Activated naive CD8-positive, alpha-beta T cell treated with anti-CD3 and anti-CD28 coated beads for 36 hours (primary cell): ENCODE measurements around the gene TEDC1. TPM values are rescaled to one million over a fixed set of nuclear protein-coding genes. Genes with fewer than 3 reads are reported as not detected.

Source experiments
- DNase-seq: peaks from one replicate; pipeline ENCODE4 v3.0.0; 2021
- H3K27ac Mint-ChIP-seq: one replicate; pipeline ENCODE4 v1.8.0; 2022; ENCODE audit warnings: mild to moderate bottlenecking, moderate library complexity, mixed read lengths
- H3K27me3 Mint-ChIP-seq: one replicate; pipeline ENCODE4 v1.8.0; 2022; ENCODE audit warnings: mild to moderate bottlenecking, mixed read lengths
- H3K36me3 Mint-ChIP-seq: one replicate; pipeline ENCODE4 v1.8.0; 2021; ENCODE audit warnings: mild to moderate bottlenecking, mixed read lengths
- H3K4me1 Mint-ChIP-seq: one replicate; pipeline ENCODE4 v1.8.0; 2021; ENCODE audit warnings: mixed read lengths
- H3K4me3 Mint-ChIP-seq: one replicate; pipeline ENCODE4 v1.8.0; 2022; ENCODE audit warnings: mild to moderate bottlenecking, moderate library complexity, mixed read lengths
- H3K9me3 Mint-ChIP-seq: one replicate; pipeline ENCODE4 v1.8.0; 2022; ENCODE audit warnings: mixed read lengths
- total RNA-seq, 2 experiments: library from RNA; stranded (reverse); gene quantifications; one replicate each; pipeline ENCODE4 v1.2.3, GENCODE V29; 2021

TEDC1 gene
- total RNA-seq, 2 experiments from 2014 or later = 33.6 to 34.9 TPM

DNA sequence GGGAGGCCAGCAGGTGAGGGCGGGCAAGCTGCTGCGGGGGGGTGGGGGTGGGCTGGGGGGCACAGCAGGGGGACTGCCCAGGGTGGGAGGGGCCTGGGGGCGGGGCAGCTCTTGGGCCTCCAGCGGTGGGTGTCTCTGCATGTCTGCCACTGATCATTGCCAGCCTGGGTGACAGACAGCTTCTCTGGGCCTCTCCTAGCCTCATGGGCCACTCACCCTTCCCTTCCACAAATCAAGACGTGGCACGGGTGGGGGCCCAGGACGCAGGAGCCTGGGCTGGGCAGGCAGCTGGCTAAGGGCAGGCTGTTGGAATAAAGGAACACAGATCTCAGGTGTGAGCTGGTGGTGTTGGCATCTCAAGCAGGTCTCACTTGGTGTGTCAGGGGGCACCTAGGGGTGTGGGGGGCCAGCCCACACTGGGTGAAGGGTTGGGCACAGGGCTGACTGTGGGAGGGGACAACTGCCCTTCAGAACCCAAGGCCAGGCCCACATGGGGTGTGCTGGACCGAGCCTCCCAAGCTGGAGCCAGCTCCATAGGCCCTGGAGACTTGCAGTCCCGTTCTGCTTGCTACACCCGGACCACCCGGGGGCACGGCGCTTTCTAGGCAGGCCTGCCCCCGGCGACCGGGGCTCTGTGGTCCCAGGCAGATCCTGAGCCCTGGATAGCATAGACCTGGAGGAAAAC, 3.0 kb downstream of the TEDC1 start:
- H3K27ac Mint-ChIP-seq = no peak overlapping the region
- no peaks in the 10 kb centered on the region for H3K9me3 Mint-ChIP-seq
- H3K4me1 Mint-ChIP-seq = peaks cover 11% of the 10 kb centered on the region
- no peak overlapping the region for H3K4me3 Mint-ChIP-seq
- DNase-seq = no peak
- H3K36me3 Mint-ChIP-seq = no peaks in the 10 kb centered on the region
- H3K27me3 Mint-ChIP-seq = no peaks in the 10 kb centered on the region

DNA sequence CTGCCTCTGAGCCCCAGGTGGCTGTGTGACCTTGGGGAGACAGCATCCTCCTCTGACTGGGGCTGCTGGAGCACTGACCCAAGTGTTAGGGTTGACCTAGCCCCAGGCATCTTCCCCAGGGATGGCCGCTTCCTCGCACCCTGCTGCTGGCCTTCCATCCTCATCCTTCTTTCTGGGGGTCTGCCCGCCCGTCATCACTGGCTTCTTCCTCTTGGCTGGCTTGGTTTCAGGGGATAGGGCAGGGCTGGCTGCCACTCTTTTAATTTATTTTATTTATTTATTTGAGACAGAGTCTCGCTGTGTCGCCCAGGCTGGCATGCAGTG, 3.5 kb downstream of the TEDC1 start:
- H3K27ac Mint-ChIP-seq = no peak overlapping the region
- no peaks in the 10 kb centered on the region for H3K27me3 Mint-ChIP-seq
- DNase-seq = no peak
- H3K4me3 Mint-ChIP-seq = no peak overlapping the region
- H3K36me3 Mint-ChIP-seq = no peaks in the 10 kb centered on the region
- H3K9me3 Mint-ChIP-seq = no peaks in the 10 kb centered on the region
- peaks cover 6% of the 10 kb centered on the region for H3K4me1 Mint-ChIP-seq

DNA sequence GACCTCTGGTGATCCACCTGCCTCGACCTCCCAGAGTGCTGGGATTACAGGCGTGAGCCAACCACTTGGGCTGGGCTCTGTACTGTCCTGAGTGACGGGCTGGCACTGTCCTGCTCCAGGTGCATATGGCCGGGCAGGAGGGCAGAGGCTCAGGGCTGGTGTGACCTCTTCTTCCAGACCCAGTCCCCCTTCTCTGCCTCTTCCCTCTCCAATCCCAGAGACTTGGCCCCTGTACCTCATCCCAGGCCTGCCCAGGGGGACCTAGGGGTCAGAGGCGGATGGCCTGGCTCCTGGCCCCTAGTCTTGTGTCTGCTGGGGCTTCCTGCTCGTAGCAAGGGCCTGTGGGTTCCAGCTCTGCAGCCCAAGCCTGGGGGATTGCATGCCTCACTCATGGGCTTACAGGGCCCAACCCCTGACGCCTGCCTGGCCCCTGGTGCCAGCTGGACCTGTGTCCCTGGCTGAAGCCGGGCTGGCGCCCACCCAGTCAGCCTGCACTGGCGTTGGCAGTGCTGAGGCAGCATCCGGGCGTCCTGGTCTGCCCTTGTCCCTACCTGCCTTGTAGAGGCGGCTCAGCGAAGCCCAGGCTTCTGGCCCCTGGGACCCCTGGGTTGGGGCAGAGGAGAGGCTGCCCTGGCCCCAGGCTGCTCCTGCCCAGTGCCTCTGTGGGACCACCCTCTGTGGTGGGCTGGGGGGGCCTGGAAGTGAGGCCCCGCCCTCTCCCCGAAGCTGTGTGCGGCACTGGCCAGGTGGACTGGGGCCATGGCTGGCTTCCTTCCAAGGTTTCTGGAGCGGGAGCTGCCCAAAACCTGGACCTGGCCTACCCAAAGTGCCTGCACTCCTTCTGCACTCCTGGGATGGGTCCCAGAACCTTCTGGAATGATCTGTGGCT, 4.3 kb downstream of the TEDC1 start:
- DNase-seq = no peak
- Mint-ChIP-seq H3K36me3 (no peaks in the 10 kb centered on the region), H3K27ac (no peak overlapping the region), H3K9me3 (no peaks in the 10 kb centered on the region), H3K4me1 (peaks cover 5% of the 10 kb centered on the region), H3K27me3 (no peaks in the 10 kb centered on the region), H3K4me3 (no peak overlapping the region)

- Mint-ChIP-seq H3K4me1 (peaks cover 5% of the 10 kb centered on the region), H3K36me3 (no peaks in the 10 kb centered on the region), H3K4me3 (no peak overlapping the region), H3K9me3 (no peaks in the 10 kb centered on the region), H3K27ac (no peak overlapping the region), H3K27me3 (no peaks in the 10 kb centered on the region)
- DNase-seq = no peak
Observed at GRCh38 chr14:105495990-105496830, 5.2 kb downstream of the TEDC1 start.

GRCh38 chr14:105496831-105497591, 6.0 kb downstream of the TEDC1 start:
- no peak overlapping the region for H3K4me3 Mint-ChIP-seq
- no peaks in the 10 kb centered on the region for H3K9me3 Mint-ChIP-seq
- no peaks in the 10 kb centered on the region for H3K36me3 Mint-ChIP-seq
- peaks cover 1% of the 10 kb centered on the region for H3K4me1 Mint-ChIP-seq
- H3K27me3 Mint-ChIP-seq = no peaks in the 10 kb centered on the region
- no peak overlapping the region for H3K27ac Mint-ChIP-seq
- no peak for DNase-seq

- H3K4me3 Mint-ChIP-seq = no peak overlapping the region
- no peaks in the 10 kb centered on the region for H3K4me1 Mint-ChIP-seq
- H3K9me3 Mint-ChIP-seq = no peaks in the 10 kb centered on the region
- no peak for DNase-seq
- no peaks in the 10 kb centered on the region for H3K27me3 Mint-ChIP-seq
- no peaks in the 10 kb centered on the region for H3K36me3 Mint-ChIP-seq
- no peak overlapping the region for H3K27ac Mint-ChIP-seq
Observed at GRCh38 chr14:105497671-105498429, 6.8 kb downstream of the TEDC1 start.

GRCh38 chr14:105498430-105499255, 7.6 kb downstream of the TEDC1 start:
- Mint-ChIP-seq H3K4me3 (no peak overlapping the region), H3K9me3 (no peaks in the 10 kb centered on the region), H3K27me3 (peaks cover 3% of the 10 kb centered on the region), H3K27ac (no peak overlapping the region), H3K4me1 (no peaks in the 10 kb centered on the region), H3K36me3 (no peaks in the 10 kb centered on the region)
- no peak for DNase-seq

DNA sequence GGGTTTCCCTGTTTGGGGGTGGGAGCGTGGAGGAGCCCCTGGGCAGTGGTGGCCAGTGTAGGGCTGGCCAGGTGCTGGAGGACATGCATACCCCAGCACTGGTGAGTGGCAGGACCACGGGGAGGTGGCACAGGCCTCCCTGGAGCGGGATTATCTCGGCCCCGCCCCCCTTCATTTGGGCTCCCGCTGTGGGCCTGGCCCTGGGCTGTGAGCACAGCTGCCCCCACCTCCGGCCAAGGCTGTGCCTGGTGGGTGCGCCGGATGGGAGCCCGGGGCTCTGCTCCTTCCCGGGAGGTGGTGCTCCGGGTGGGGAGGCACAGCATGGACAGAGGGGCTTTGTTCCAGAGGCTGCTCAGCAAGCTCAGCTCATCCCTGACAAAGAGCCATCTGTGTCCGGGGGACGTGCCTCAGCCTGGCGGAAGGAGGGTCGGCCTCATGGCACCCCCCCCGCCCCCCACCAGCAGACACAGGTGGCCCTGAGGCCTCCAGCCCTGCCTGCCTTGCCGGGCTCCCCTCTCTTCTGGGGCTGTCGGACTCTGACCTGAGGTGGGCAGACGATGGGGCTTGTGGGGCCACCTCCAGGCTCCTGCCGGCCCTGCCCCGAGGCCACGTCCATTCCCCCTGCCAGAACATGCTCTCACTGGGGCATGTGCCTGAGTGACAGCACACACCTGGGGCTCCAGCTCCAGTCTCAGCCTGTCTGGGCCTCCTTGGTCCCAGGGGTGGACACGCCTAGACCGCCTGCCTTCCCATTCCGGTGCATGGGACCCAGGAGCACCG, 8.4 kb downstream of the TEDC1 start:
- DNase-seq = no peak
- H3K9me3 Mint-ChIP-seq = no peaks in the 10 kb centered on the region
- no peaks in the 10 kb centered on the region for H3K4me1 Mint-ChIP-seq
- peaks cover 4% of the 10 kb centered on the region for H3K27me3 Mint-ChIP-seq
- H3K4me3 Mint-ChIP-seq = no peak overlapping the region
- no peak overlapping the region for H3K27ac Mint-ChIP-seq
- H3K36me3 Mint-ChIP-seq = no peaks in the 10 kb centered on the region

- H3K36me3 Mint-ChIP-seq = no peaks in the 10 kb centered on the region
- no peaks in the 10 kb centered on the region for H3K9me3 Mint-ChIP-seq
- H3K4me3 Mint-ChIP-seq = no peak overlapping the region
- peaks cover 9% of the 10 kb centered on the region for H3K27me3 Mint-ChIP-seq
- H3K27ac Mint-ChIP-seq = no peak overlapping the region
- no peak for DNase-seq
- H3K4me1 Mint-ChIP-seq = no peaks in the 10 kb centered on the region
Observed at GRCh38 chr14:105500036-105500725, 9.1 kb downstream of the TEDC1 start.

- peaks cover 9% of the 10 kb centered on the region for H3K27me3 Mint-ChIP-seq
- no peak overlapping the region for H3K4me3 Mint-ChIP-seq
- no peak overlapping the region for H3K27ac Mint-ChIP-seq
- no peaks in the 10 kb centered on the region for H3K36me3 Mint-ChIP-seq
- no peaks in the 10 kb centered on the region for H3K9me3 Mint-ChIP-seq
- DNase-seq = no peak
- H3K4me1 Mint-ChIP-seq = no peaks in the 10 kb centered on the region
Observed at GRCh38 chr14:105500726-105501101, 9.7 kb downstream of the TEDC1 start.

- Mint-ChIP-seq H3K4me3 (no peak overlapping the region), H3K27ac (no peak overlapping the region), H3K36me3 (no peaks in the 10 kb centered on the region), H3K9me3 (no peaks in the 10 kb centered on the region), H3K27me3 (peaks cover 16% of the 10 kb centered on the region), H3K4me1 (no peaks in the 10 kb centered on the region)
- no peak for DNase-seq
Observed at GRCh38 chr14:105501504-105502291, 10.7 kb downstream of the TEDC1 start.
